ENCODE measurements around the gene STX10. TPM values are rescaled to one million over a fixed set of nuclear protein-coding genes. Genes with fewer than 3 reads are reported as not detected.

STX10 gene
- total and polyA plus RNA-seq, 9 of the 15 experiments (the other 6 are each of a cell fraction or from before 2014, with no cell fraction given), result 0.51 to 66.3 (median 31.0) TPM

GRCh38 chr19:13104360-13104847 lies 45.8 kb downstream of the STX10 start (continued):
- TF ChIP-seq PYGO2 (tag; IDR thresholded peaks at IDR 0.05) (peak; percentile 13; the same call in 1 of the 2 replicates), SMAD3 (CRISPR knock-in tag; conservative IDR thresholded peaks at IDR 0.05) (peak; percentile 51; the same call in 1 of the 2 replicates), CBFA2T3 (IDR thresholded peaks at IDR 0.05) (peak; percentile 28; the same call in 1 of the 2 replicates), THAP12 (CRISPR knock-in tag; IDR thresholded peaks at IDR 0.05) (peak; percentile 59; the same call in 1 of the 2 replicates), HDGF (IDR thresholded peaks at IDR 0.05) (peak; percentile 77; the same call in 1 of the 2 replicates), HMGXB4 (CRISPR knock-in tag; IDR thresholded peaks at IDR 0.05) (0 out of 2 replicates have a peak, but pooled peaks have one; percentile 33), MNT (conservative IDR thresholded peaks at IDR 0.05) (peak in 1 of 2 experiments; percentile 70), ZFX (CRISPR knock-in tag; IDR thresholded peaks at IDR 0.05) (peak; percentile 42), NUFIP1 (IDR thresholded peaks at IDR 0.05; ENCODE audit: partially characterized antibody) (peak; percentile 54), ZNF324 (CRISPR knock-in tag; IDR thresholded peaks at IDR 0.05) (peak; percentile 47; the same call in 1 of the 2 replicates), ZFP1 (CRISPR knock-in tag; IDR thresholded peaks at IDR 0.05) (no peak), HNRNPL (IDR thresholded peaks at IDR 0.05; ENCODE audit: low read depth, low read length) (peak; percentile 76), SMARCA4 (IDR thresholded peaks at IDR 0.05) (no peak), DEAF1 (CRISPR knock-in tag; IDR thresholded peaks at IDR 0.05) (peak; percentile 42; the same call in 1 of the 2 replicates), CCNT2 (IDR thresholded peaks at IDR 0.05; ENCODE audit: borderline replicate concordance, extremely low read depth, insufficient read length, low read depth, low read length) (peak; percentile 78), SMC3 (conservative IDR thresholded peaks at IDR 0.05; ENCODE audit: insufficient read depth, low read depth, low read length) (peak; percentile 59), RAD21 (CRISPR knock-in tag; conservative IDR thresholded peaks at IDR 0.05 in 1 of 2, IDR thresholded peaks at IDR 0.05 in 1 of 2) (peak; percentile 61 to 74)

Measured in K562 (cell line).